HEK293 (cell line): ENCODE results near the gene RAB3B.
"Not testable (repeated sequence)": the region's sequence is repeated elsewhere in the genome, so short reads cannot be mapped to it uniquely, and the experiment has no call there.

ENCODE experiments used
- CTCF ChIA-PET: fragments of 350-600 bp; formaldehyde crosslinking; extraction: SDS; loops from one replicate; lab custom pipeline; 2021; ENCODE audit warnings: antibody characterized with exemption; lab: Yijun Ruan, JAX
- POLR2A ChIA-PET: fragments of 300-600 bp; formaldehyde crosslinking; extraction: SDS; loops from one replicate; lab custom pipeline; 2020; ENCODE audit warnings: antibody characterized with exemption, inconsistent platforms; lab: Yijun Ruan, JAX
- H3K27ac ChIP-seq: fragments of 200-500 bp; sonication (Bioruptor generic); 2 replicates; pipeline ENCODE4 v1.5.1; 2014; ENCODE audit warnings: low read depth, low read length, control low read depth, inconsistent platforms; ENCODE audit errors: extremely low read depth
- H3K36me3 ChIP-seq, 2 experiments: fragments of 200-500 bp in 1 of 2; sonication (Bioruptor generic) in 1 of 2; 1 replicate in 1 of 2; 2 replicates in 1 of 2; pipeline ENCODE4 v1.5.1; 2014 to 2017; ENCODE audit warnings: inconsistent platforms in 2 of 2, low read length in 2 of 2; ENCODE audit not compliant: control insufficient read depth in 2 of 2, insufficient read depth in 1 of 2
- H3K4me1 ChIP-seq: fragments of 200-500 bp; sonication (Bioruptor generic); 2 replicates; pipeline ENCODE4 v1.5.1; 2014; ENCODE audit warnings: mild to moderate bottlenecking, low read length, inconsistent platforms; ENCODE audit not compliant: control insufficient read depth, insufficient read depth
- H3K4me3 ChIP-seq: 2 replicates; pipeline ENCODE4 v1.5.1; 2011; ENCODE audit warnings: low read depth, mild to moderate bottlenecking, control low read depth, low read length, moderate library complexity
- H3K9me3 ChIP-seq: fragments of 200-500 bp; sonication (Bioruptor generic); 2 replicates; pipeline ENCODE4 v1.5.1; 2014; ENCODE audit warnings: low read depth, low read length, inconsistent platforms; ENCODE audit not compliant: control insufficient read depth, insufficient read depth
- GFI1B ChIP-seq: fragments of 450-650 bp; formaldehyde crosslinking; IDR thresholded peaks from 2 replicates; pipeline ENCODE4 v1.5.1; 2016; ENCODE audit warnings: missing biosample characterization, missing genetic modification characterization
- PRDM10 ChIP-seq: fragments of 450-650 bp; formaldehyde crosslinking; IDR thresholded peaks from 2 replicates; pipeline ENCODE4 v1.5.1; 2016; ENCODE audit warnings: missing biosample characterization, missing genetic modification characterization
- PRDM4 ChIP-seq: fragments of 450-650 bp; formaldehyde crosslinking; IDR thresholded peaks from 2 replicates; pipeline ENCODE4 v1.5.1; 2017; ENCODE audit warnings: missing biosample characterization, missing genetic modification characterization
- ZBTB20 ChIP-seq: fragments of 450-650 bp; formaldehyde crosslinking; IDR thresholded peaks from 2 replicates; pipeline ENCODE4 v1.5.1; 2016; ENCODE audit warnings: missing biosample characterization, missing genetic modification characterization
- ZFP69B ChIP-seq: fragments of 450-650 bp; formaldehyde crosslinking; IDR thresholded peaks from 2 replicates; pipeline ENCODE4 v1.5.1; 2016; ENCODE audit warnings: missing biosample characterization, missing genetic modification characterization
- ZNF19 ChIP-seq: fragments of 450-650 bp; formaldehyde crosslinking; IDR thresholded peaks from 2 replicates; pipeline ENCODE4; 2016; ENCODE audit warnings: missing biosample characterization, missing genetic modification characterization, low read depth
- ZNF335 ChIP-seq: fragments of 450-650 bp; formaldehyde crosslinking; conservative IDR thresholded peaks from 2 replicates; pipeline ENCODE4 v1.5.1; 2016; ENCODE audit warnings: missing biosample characterization, missing genetic modification characterization

The RAB3B gene

GRCh38 chr1:52007215-52008002 is 16.9 kb upstream of the RAB3B start:
- Histone ChIP-seq H3K4me1 (no peaks in the 10 kb centered on the region), H3K9me3 (no peaks in the 10 kb centered on the region), H3K36me3 (no peaks in the 10 kb centered on the region), H3K4me3 (no peak overlapping the region), H3K27ac (no peak overlapping the region)
- POLR2A ChIA-PET = no interaction called here
- CTCF ChIA-PET = interaction anchor here (1.2 kb wide), 1 partner anchor 110 kb away, joined by 3 read pairs; no protein-coding TSS in a partner anchor
- TF ChIP-seq ZNF335 (tag by site-specific recombination) = 0 out of 2 replicates have a peak, but pooled peaks have one; percentile 10
- TF ChIP-seq ZBTB20 = 0 out of 2 replicates have a peak, but pooled peaks have one; percentile 19
- TF ChIP-seq GFI1B (tag by site-specific recombination) = no peak
- peak; percentile 54 for TF ChIP-seq PRDM4 (tag by site-specific recombination)

- H3K4me3 ChIP-seq, CTCF ChIA-PET, H3K27ac ChIP-seq, H3K4me1 ChIP-seq, H3K36me3 ChIP-seq, H3K9me3 ChIP-seq, POLR2A ChIA-PET: not testable (repeated sequence)
These were observed 15.6 kb upstream of the RAB3B start for GRCh38 chr1:52006081-52006553.

- H3K27ac ChIP-seq, H3K9me3 ChIP-seq, H3K4me1 ChIP-seq, H3K36me3 ChIP-seq, POLR2A ChIA-PET, H3K4me3 ChIP-seq: not testable (repeated sequence)
- CTCF ChIA-PET = interaction anchor here (0.6 to 1.5 kb wide), 3 partner anchors 13 to 595 kb away, joined by 4 to 10 read pairs (median 5); no protein-coding TSS in a partner anchor
These were observed 15.0 kb upstream of the RAB3B start for GRCh38 chr1:52005548-52005947.

GRCh38 chr1:52003877-52004276 is 13.4 kb upstream of the RAB3B start:
- Histone ChIP-seq H3K4me3 (no peak overlapping the region), H3K36me3 (no peaks in the 10 kb centered on the region)
- TF ChIP-seq PRDM10 (peak; percentile 90), ZFP69B (tag by site-specific recombination) (peak; percentile 31; the same call in 1 of the 2 replicates), ZNF19 (tag by site-specific recombination) (no peak)
- TF ChIP-seq, all 188 proteins: peak for 2
- ChIA-PET CTCF (interaction anchor here (0.9 to 1.5 kb wide), 2 partner anchors 106 to 107 kb away, joined by 10 to 12 read pairs; no protein-coding TSS in a partner anchor), POLR2A (no interaction called here)
- H3K4me1 ChIP-seq = no peaks in the 10 kb centered on the region
- H3K27ac ChIP-seq = no peak overlapping the region
- H3K9me3 ChIP-seq = no peaks in the 10 kb centered on the region
